Neuronal stem cell (in vitro differentiated cells): Measurements from ENCODE around the gene CLUH.
A peak's percentile ranks its signal among the peaks of the same experiment; 100 is the strongest.

Experiments
- DNase-seq: peaks from one replicate; pipeline ENCODE4 v3.0.0-alpha.2; 2013; ENCODE audit warnings: low spot score
- H2AFZ ChIP-seq: one replicate; pipeline ENCODE4 v1.6.1; 2013; ENCODE audit warnings: mild to moderate bottlenecking, low read length, inconsistent platforms
- H2AK5ac ChIP-seq: 2 replicates; pipeline ENCODE4 v1.6.1; 2013; ENCODE audit warnings: low read depth, mild to moderate bottlenecking, inconsistent platforms, low read length, moderate library complexity, mixed read lengths
- H2BK120ac ChIP-seq: 2 replicates; pipeline ENCODE4 v1.6.1; 2013; ENCODE audit warnings: low read depth, mild to moderate bottlenecking, inconsistent platforms, low read length, moderate library complexity, mixed read lengths
- H2BK12ac ChIP-seq: one replicate; pipeline ENCODE4 v1.6.1; 2013; ENCODE audit warnings: low read length, inconsistent platforms
- H2BK15ac ChIP-seq: 2 replicates; pipeline ENCODE4 v1.6.1; 2013; ENCODE audit warnings: mild to moderate bottlenecking, low read length, inconsistent platforms, mixed read lengths
- H2BK5ac ChIP-seq: one replicate; pipeline ENCODE4 v1.6.1; 2013; ENCODE audit warnings: inconsistent platforms, mild to moderate bottlenecking, low read length, moderate library complexity
- H3K14ac ChIP-seq: one replicate; pipeline ENCODE4 v1.6.1; 2013; ENCODE audit warnings: low read length, inconsistent platforms
- H3K18ac ChIP-seq: 2 replicates; pipeline ENCODE4 v1.6.1; 2013; ENCODE audit warnings: low read length, inconsistent platforms
- H3K23ac ChIP-seq: 2 replicates; pipeline ENCODE4 v1.6.1; 2013; ENCODE audit warnings: low read depth, mild to moderate bottlenecking, mixed read lengths, low read length, inconsistent platforms; ENCODE audit not compliant: poor library complexity
- H3K27ac ChIP-seq: replicated peaks from 3 replicates; pipeline ENCODE4 v1.5.1; 2013; ENCODE audit warnings: low read length, inconsistent platforms
- H3K27me3 ChIP-seq, 3 experiments: 2 replicates each; pipeline ENCODE4 v1.6.1; 2013; ENCODE audit warnings: low read length in 3 of 3, mild to moderate bottlenecking in 2 of 3, inconsistent platforms in 1 of 3, low read depth in 1 of 3, mixed read lengths in 1 of 3, moderate library complexity in 1 of 3; ENCODE audit not compliant: control insufficient read depth in 3 of 3, insufficient read depth in 3 of 3
- H3K36me3 ChIP-seq, 2 donors: replicated peaks in 1 of 2; 2 replicates each; pipeline ENCODE4 v1.6.1; 2013; ENCODE audit warnings: low read length in 2 of 2; ENCODE audit not compliant: control insufficient read depth in 2 of 2, insufficient read depth in 2 of 2
- H3K4ac ChIP-seq: 2 replicates; pipeline ENCODE4 v1.6.1; 2013; ENCODE audit warnings: inconsistent platforms, mild to moderate bottlenecking, low read length, moderate library complexity
- H3K4me1 ChIP-seq, 2 donors: 1 replicate in 1 of 2; 2 replicates in 1 of 2; pipeline ENCODE4 v1.6.1; 2013; ENCODE audit warnings: low read length in 2 of 2, low read depth in 1 of 2; ENCODE audit not compliant: control insufficient read depth in 2 of 2, insufficient read depth in 1 of 2
- H3K4me2 ChIP-seq: one replicate; pipeline ENCODE4 v1.6.1; 2013; ENCODE audit warnings: mild to moderate bottlenecking, low read length, inconsistent platforms; ENCODE audit not compliant: insufficient read depth, poor library complexity, severe bottlenecking
- H3K4me3 ChIP-seq, 2 donors: 2 replicates each; pipeline ENCODE4 v1.5.1; 2013; ENCODE audit warnings: low read length in 2 of 2, mild to moderate bottlenecking in 2 of 2, inconsistent platforms in 1 of 2, moderate library complexity in 1 of 2
- H3K79me1 ChIP-seq: one replicate; pipeline ENCODE4 v1.6.1; 2013; ENCODE audit warnings: low read depth, mild to moderate bottlenecking, inconsistent platforms, low read length, moderate library complexity
- H3K9ac ChIP-seq: one replicate; pipeline ENCODE4 v1.6.1; 2013; ENCODE audit warnings: mild to moderate bottlenecking, low read depth, low read length, inconsistent platforms; ENCODE audit not compliant: poor library complexity
- H3K9me3 ChIP-seq, 2 donors: replicated peaks in 1 of 2; 2 replicates each; pipeline versions ENCODE3 to v1.6.1; 2013; ENCODE audit warnings: low read length in 2 of 2, mild to moderate bottlenecking in 2 of 2, inconsistent platforms in 1 of 2, low read depth in 1 of 2, mixed read lengths in 1 of 2, moderate library complexity in 1 of 2; ENCODE audit not compliant: control insufficient read depth in 2 of 2, insufficient read depth in 1 of 2
- H4K8ac ChIP-seq: one replicate; pipeline ENCODE4 v1.6.1; 2013; ENCODE audit warnings: low read depth, mild to moderate bottlenecking, inconsistent platforms, low read length, moderate library complexity
- H4K91ac ChIP-seq: one replicate; pipeline ENCODE4 v1.6.1; 2013; ENCODE audit warnings: low read length, low read depth, mild to moderate bottlenecking, inconsistent platforms; ENCODE audit not compliant: poor library complexity
- WGBS, 2 donors: extraction: QIAGEN DNeasy Blood & Tissue Kit; methylation state at CpG; one replicate each; pipeline ENCODE4 v1.1.7; 2013; ENCODE audit warnings: missing lambda C conversion rate in 2 of 2, mixed read lengths in 1 of 2; ENCODE audit not compliant: insufficient read length in 2 of 2, insufficient replicate concordance in 1 of 2; ENCODE audit errors: extremely low coverage in 2 of 2; 5-methylcytosine and 5-hydroxymethylcytosine counted together

CLUH gene

GRCh38 chr17:2723505-2723996 is 12.0 kb upstream of the CLUH start:
- Histone ChIP-seq H3K4me3 (no peak overlapping the region), H3K18ac (peak overlapping the region; percentile 84), H2BK12ac (no peak overlapping the region), H3K9me3 (no peaks in the 10 kb centered on the region), H3K27ac (no peak overlapping the region), H3K9ac (peak overlapping the region; percentile 54), H3K4me2 (peak overlapping the region; percentile 38), H2BK5ac (no peak overlapping the region), H3K4ac (no peak overlapping the region), H2AK5ac (peak overlapping the region; percentile 69), H3K4me1 (peaks cover 0 to 3% of the 10 kb centered on the region in 2 donors), H4K8ac (no peak overlapping the region), H3K27me3 (peaks cover 4 to 56% (median 29%) of the 10 kb centered on the region in 3 experiments), H3K36me3 (no peaks in the 10 kb centered on the region), H4K91ac (no peak overlapping the region), H2BK120ac (no peak overlapping the region), H3K79me1 (no peaks in the 10 kb centered on the region), H3K23ac (peak overlapping the region; percentile 67), H2AFZ (no peak overlapping the region), H3K14ac (no peak overlapping the region), H2BK15ac (no peak overlapping the region)
- DNase-seq = no peak
- WGBS, 2 donors = no CpG with 5 or more reads among the region's 18 CpGs

- Histone ChIP-seq H3K9me3 (no peaks in the 10 kb centered on the region), H2BK120ac (no peak overlapping the region), H3K18ac (no peak overlapping the region), H2AFZ (no peak overlapping the region), H3K14ac (no peak overlapping the region), H2BK5ac (no peak overlapping the region), H3K27ac (no peak overlapping the region), H3K4ac (no peak overlapping the region), H3K79me1 (no peaks in the 10 kb centered on the region), H2BK12ac (no peak overlapping the region), H4K8ac (no peak overlapping the region), H3K27me3 (peaks cover 4 to 56% (median 29%) of the 10 kb centered on the region in 3 experiments), H3K4me3 (no peak overlapping the region), H3K9ac (no peak overlapping the region), H4K91ac (no peak overlapping the region), H3K4me2 (no peak overlapping the region), H3K23ac (no peak overlapping the region), H2BK15ac (no peak overlapping the region), H3K4me1 (peaks cover 0 to 3% of the 10 kb centered on the region in 2 donors), H2AK5ac (no peak overlapping the region), H3K36me3 (no peaks in the 10 kb centered on the region)
- DNase-seq = no peak
- no CpG with 5 or more reads among the region's 10 CpGs for WGBS, 2 donors
These were observed 11.0 kb upstream of the CLUH start for GRCh38 chr17:2722611-2723010.

- H2AFZ ChIP-seq = no peak overlapping the region
- DNase-seq = no peak
- no peak overlapping the region for H3K23ac ChIP-seq
- no peak overlapping the region for H3K4me2 ChIP-seq
- H3K27me3 ChIP-seq = peaks cover 4 to 54% (median 29%) of the 10 kb centered on the region in 3 experiments
- H2BK5ac ChIP-seq = no peak overlapping the region
- no CpG with 5 or more reads among the region's 4 CpGs for WGBS, 2 donors
- H3K9me3 ChIP-seq = no peaks in the 10 kb centered on the region
- H3K4ac ChIP-seq = no peak overlapping the region
- no peak overlapping the region for H3K18ac ChIP-seq
- H3K4me1 ChIP-seq = peaks cover 0 to 3% of the 10 kb centered on the region in 2 donors
- no peak overlapping the region for H4K8ac ChIP-seq
- H2BK12ac ChIP-seq = no peak overlapping the region
- no peak overlapping the region for H2BK120ac ChIP-seq
- no peak overlapping the region for H3K4me3 ChIP-seq
- peak overlapping the region; percentile 24 for H3K9ac ChIP-seq
- H2BK15ac ChIP-seq = no peak overlapping the region
- no peaks in the 10 kb centered on the region for H3K36me3 ChIP-seq
- no peak overlapping the region for H2AK5ac ChIP-seq
- H4K91ac ChIP-seq = no peak overlapping the region
- no peaks in the 10 kb centered on the region for H3K79me1 ChIP-seq
- no peak overlapping the region for H3K27ac ChIP-seq
- no peak overlapping the region for H3K14ac ChIP-seq
These were observed 10.0 kb upstream of the CLUH start for GRCh38 chr17:2721603-2722002.

- H2BK15ac ChIP-seq = no peak overlapping the region
- H4K91ac ChIP-seq = no peak overlapping the region
- H2AFZ ChIP-seq = no peak overlapping the region
These were observed 8.3 kb upstream of the CLUH start for GRCh38 chr17:2719861-2720260.

More at GRCh38 chr17:2719861-2720260, 8.3 kb upstream of the CLUH start:
- Histone ChIP-seq H2BK120ac (no peak overlapping the region), H2AK5ac (no peak overlapping the region), H2BK5ac (no peak overlapping the region), H3K4ac (no peak overlapping the region), H3K4me1 (peaks cover 0 to 1% of the 10 kb centered on the region in 2 donors), H3K36me3 (no peaks in the 10 kb centered on the region), H2BK12ac (no peak overlapping the region), H3K4me3 (no peak overlapping the region), H3K14ac (no peak overlapping the region), H4K8ac (no peak overlapping the region), H3K9me3 (no peaks in the 10 kb centered on the region), H3K4me2 (no peak overlapping the region), H3K18ac (no peak overlapping the region), H3K79me1 (no peaks in the 10 kb centered on the region), H3K9ac (no peak overlapping the region), H3K27me3 (peaks cover 4 to 44% (median 21%) of the 10 kb centered on the region in 3 experiments), H3K27ac (no peak overlapping the region), H3K23ac (no peak overlapping the region)
- no CpG with 5 or more reads among the region's 4 CpGs for WGBS, 2 donors
- DNase-seq = no peak
